Breast epithelium (tissue), 3 donors: Measurements from ENCODE around the gene IRS1.

ENCODE experiments used
- POLR2A ChIP-seq: fragments of 450-650 bp; IDR thresholded peaks from one replicate; pipeline ENCODE4 v1.6.1; 2016; ENCODE audit warnings: antibody characterized with exemption, mild to moderate bottlenecking, moderate library complexity
- POLR2AphosphoS5 ChIP-seq, 3 donors: sonication (generic); formaldehyde crosslinking; IDR thresholded peaks; one replicate each; pipeline ENCODE4 v1.6.1; 2017; ENCODE audit warnings: antibody characterized with exemption in 3 of 3
- TF ChIP-seq, protein P1 (sequence below), 3 donors: fragments of 450-650 bp; IDR thresholded peaks; one replicate each; pipeline ENCODE4 v1.5.1; 2016 to 2017; ENCODE audit warnings: antibody characterized with exemption in 3 of 3, mild to moderate bottlenecking in 3 of 3, moderate library complexity in 3 of 3

DNA sequence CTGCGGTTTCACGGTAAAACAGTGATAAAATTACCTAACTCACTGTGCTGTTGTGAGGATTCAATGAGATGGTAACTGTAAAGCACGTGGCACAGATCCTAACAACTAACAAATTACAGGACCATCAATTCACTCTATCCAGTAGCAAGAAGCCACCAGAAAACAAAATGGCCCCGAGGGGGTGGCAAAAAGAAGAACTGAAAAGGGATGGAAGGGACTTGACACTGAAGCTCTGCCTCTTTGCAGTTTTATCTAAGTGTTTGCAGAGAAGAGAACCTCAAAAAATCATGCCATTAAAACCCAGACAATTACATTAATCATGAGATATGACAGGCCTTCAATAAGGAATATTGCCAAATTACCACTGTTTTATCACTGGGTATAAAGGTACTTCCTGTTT is 46.7 kb downstream of the IRS1 start:
- TF ChIP-seq, protein P1, sequence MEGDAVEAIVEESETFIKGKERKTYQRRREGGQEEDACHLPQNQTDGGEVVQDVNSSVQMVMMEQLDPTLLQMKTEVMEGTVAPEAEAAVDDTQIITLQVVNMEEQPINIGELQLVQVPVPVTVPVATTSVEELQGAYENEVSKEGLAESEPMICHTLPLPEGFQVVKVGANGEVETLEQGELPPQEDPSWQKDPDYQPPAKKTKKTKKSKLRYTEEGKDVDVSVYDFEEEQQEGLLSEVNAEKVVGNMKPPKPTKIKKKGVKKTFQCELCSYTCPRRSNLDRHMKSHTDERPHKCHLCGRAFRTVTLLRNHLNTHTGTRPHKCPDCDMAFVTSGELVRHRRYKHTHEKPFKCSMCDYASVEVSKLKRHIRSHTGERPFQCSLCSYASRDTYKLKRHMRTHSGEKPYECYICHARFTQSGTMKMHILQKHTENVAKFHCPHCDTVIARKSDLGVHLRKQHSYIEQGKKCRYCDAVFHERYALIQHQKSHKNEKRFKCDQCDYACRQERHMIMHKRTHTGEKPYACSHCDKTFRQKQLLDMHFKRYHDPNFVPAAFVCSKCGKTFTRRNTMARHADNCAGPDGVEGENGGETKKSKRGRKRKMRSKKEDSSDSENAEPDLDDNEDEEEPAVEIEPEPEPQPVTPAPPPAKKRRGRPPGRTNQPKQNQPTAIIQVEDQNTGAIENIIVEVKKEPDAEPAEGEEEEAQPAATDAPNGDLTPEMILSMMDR (IDR thresholded peaks at IDR 0.05) = no peak
- TF ChIP-seq POLR2A (no peak), POLR2AphosphoS5 (IDR thresholded peaks at IDR 0.05) (no peak)
